Measurements from ENCODE around the gene GATB. TPM values are rescaled to one million over a fixed set of nuclear protein-coding genes. Genes with fewer than 3 reads are reported as not detected.

The GATB gene
- polyA plus RNA-seq, 1 donor (not counting 4 experiments of a cell fraction or from before 2014, with no cell fraction given): 31.0 TPM

DNA sequence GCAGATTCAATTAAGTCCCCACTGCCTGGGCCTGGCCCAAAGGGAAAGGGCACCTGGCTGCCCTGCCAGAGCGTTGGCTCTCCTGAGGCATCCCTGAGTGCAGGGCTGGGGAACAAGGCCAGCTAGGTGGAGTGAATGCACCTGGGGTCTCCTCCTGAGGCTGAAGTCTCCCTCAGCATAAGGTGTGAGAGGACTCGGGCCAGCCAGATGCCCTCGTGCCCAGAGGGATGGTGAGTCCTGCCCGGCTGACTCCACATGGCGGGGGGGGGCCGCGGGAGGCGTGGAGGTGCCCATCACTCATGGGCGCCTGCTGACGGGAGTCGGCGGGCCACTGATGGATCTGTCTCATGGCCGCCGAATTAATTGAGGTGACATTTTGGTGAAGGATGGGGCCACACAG lies 87.8 kb downstream of the GATB start:
- FAIRE-seq (no peak), DNase-seq (ENCODE audit: low read depth, low spot score) (no peak)
- H3K9ac ChIP-seq (ENCODE audit: control insufficient read depth, extremely low read depth, insufficient read depth, low read length): no peak overlapping the region
- H3K27ac ChIP-seq (ENCODE audit: control insufficient read depth, insufficient read depth, low read length): no peak overlapping the region
- H3K4me3 ChIP-seq (ENCODE audit: control insufficient read depth in 2 of 3, extremely low read depth in 1 of 3, insufficient read depth in 2 of 3, low read depth in 1 of 3, low read length in 3 of 3): no peak overlapping the region
- H3K9me3 ChIP-seq (ENCODE audit: control insufficient read depth, low read depth, low read length): no peaks in the 10 kb centered on the region
- no peak overlapping the region for H3K4me2 ChIP-seq (ENCODE audit: control insufficient read depth, extremely low read depth, insufficient read depth, low read depth, low read length)
- H4K20me1 ChIP-seq (ENCODE audit: control insufficient read depth, extremely low read depth, insufficient read depth, low read length): no peaks in the 10 kb centered on the region
- H3K4me1 ChIP-seq (ENCODE audit: control insufficient read depth, extremely low read depth, insufficient read depth, low read length): peaks cover 57% of the 10 kb centered on the region
- TF ChIP-seq, protein P1, sequence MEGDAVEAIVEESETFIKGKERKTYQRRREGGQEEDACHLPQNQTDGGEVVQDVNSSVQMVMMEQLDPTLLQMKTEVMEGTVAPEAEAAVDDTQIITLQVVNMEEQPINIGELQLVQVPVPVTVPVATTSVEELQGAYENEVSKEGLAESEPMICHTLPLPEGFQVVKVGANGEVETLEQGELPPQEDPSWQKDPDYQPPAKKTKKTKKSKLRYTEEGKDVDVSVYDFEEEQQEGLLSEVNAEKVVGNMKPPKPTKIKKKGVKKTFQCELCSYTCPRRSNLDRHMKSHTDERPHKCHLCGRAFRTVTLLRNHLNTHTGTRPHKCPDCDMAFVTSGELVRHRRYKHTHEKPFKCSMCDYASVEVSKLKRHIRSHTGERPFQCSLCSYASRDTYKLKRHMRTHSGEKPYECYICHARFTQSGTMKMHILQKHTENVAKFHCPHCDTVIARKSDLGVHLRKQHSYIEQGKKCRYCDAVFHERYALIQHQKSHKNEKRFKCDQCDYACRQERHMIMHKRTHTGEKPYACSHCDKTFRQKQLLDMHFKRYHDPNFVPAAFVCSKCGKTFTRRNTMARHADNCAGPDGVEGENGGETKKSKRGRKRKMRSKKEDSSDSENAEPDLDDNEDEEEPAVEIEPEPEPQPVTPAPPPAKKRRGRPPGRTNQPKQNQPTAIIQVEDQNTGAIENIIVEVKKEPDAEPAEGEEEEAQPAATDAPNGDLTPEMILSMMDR (optimal IDR thresholded peaks at IDR 0.05 in 1 of 3, IDR thresholded peaks at IDR 0.05 in 1 of 3, conservative IDR thresholded peaks at IDR 0.05 in 1 of 3; ENCODE audit: extremely low read depth in 1 of 3, insufficient read depth in 2 of 3, low read length in 3 of 3): no peak
- no peak for TF ChIP-seq EZH2 (IDR thresholded peaks at IDR 0.05; ENCODE audit: low read length)
- dilution Hi-C loops (cut with MboI; ENCODE audit: extremely low pct_ligation_motif_present, low sequenced_read_pairs): no loop called here
- H3K27me3 ChIP-seq (ENCODE audit: control insufficient read depth, extremely low read depth, insufficient read depth, low read length): no peaks in the 10 kb centered on the region
- no peak overlapping the region for H2AFZ ChIP-seq (ENCODE audit: control insufficient read depth, low read length)
- H3K9me1 ChIP-seq (ENCODE audit: control insufficient read depth, extremely low read depth, insufficient read depth, low read length): no peaks in the 10 kb centered on the region
- no peaks in the 10 kb centered on the region for H3K79me2 ChIP-seq (ENCODE audit: control insufficient read depth, insufficient read depth, low read length)
- H3K36me3 ChIP-seq (ENCODE audit: control insufficient read depth in 2 of 2, extremely low read depth in 1 of 2, insufficient read depth in 2 of 2, low read length in 2 of 2): peaks cover 4 to 5% of the 10 kb centered on the region in 2 experiments

DNA sequence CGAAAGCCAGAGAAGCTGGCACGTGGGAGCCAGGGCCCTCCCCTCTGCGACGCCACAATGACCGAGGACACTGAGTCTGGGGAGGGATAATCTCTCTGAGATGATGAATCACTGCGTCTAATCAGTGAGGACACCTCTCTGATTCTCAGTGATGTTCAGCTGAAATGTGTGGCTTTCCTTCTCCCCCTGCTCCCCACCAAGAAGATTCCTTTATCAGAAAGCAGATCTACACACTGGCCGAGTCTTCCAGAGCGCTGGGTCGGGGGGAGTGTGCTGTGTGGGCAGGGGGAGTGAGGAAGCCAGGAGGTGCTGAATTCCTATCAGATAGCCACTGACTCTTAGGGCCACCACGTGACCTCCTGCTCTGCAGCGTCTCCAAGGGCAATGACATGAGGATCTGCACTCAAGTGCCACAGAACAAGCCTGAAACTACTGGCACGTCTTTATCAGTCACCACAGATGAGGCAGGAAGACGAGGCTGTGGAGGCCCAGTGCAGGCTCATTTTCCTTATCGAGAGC lies 89.2 kb downstream of the GATB start:
- dilution Hi-C loops (cut with MboI; ENCODE audit: extremely low pct_ligation_motif_present, low sequenced_read_pairs): no loop called here
- no peak overlapping the region for H3K27ac ChIP-seq (ENCODE audit: control insufficient read depth, insufficient read depth, low read length)
- no peak overlapping the region for H2AFZ ChIP-seq (ENCODE audit: control insufficient read depth, low read length)
- FAIRE-seq (no peak), DNase-seq (ENCODE audit: low read depth, low spot score) (no peak)
- no peak overlapping the region for H3K9ac ChIP-seq (ENCODE audit: control insufficient read depth, extremely low read depth, insufficient read depth, low read length)
- H3K4me3 ChIP-seq (ENCODE audit: control insufficient read depth in 2 of 3, extremely low read depth in 1 of 3, insufficient read depth in 2 of 3, low read depth in 1 of 3, low read length in 3 of 3): no peak overlapping the region
- H3K9me1 ChIP-seq (ENCODE audit: control insufficient read depth, extremely low read depth, insufficient read depth, low read length): no peaks in the 10 kb centered on the region
- H3K4me1 ChIP-seq (ENCODE audit: control insufficient read depth, extremely low read depth, insufficient read depth, low read length): peaks cover 52% of the 10 kb centered on the region
- peaks cover 5% of the 10 kb centered on the region in 2 experiments for H3K36me3 ChIP-seq (ENCODE audit: control insufficient read depth in 2 of 2, extremely low read depth in 1 of 2, insufficient read depth in 2 of 2, low read length in 2 of 2)
- TF ChIP-seq, protein P1 (optimal IDR thresholded peaks at IDR 0.05 in 1 of 3, IDR thresholded peaks at IDR 0.05 in 1 of 3, conservative IDR thresholded peaks at IDR 0.05 in 1 of 3; ENCODE audit: extremely low read depth in 1 of 3, insufficient read depth in 2 of 3, low read length in 3 of 3): no peak
- TF ChIP-seq EZH2 (IDR thresholded peaks at IDR 0.05; ENCODE audit: low read length): no peak
- no peaks in the 10 kb centered on the region for H3K27me3 ChIP-seq (ENCODE audit: control insufficient read depth, extremely low read depth, insufficient read depth, low read length)
- H3K4me2 ChIP-seq (ENCODE audit: control insufficient read depth, extremely low read depth, insufficient read depth, low read depth, low read length): no peak overlapping the region
- H4K20me1 ChIP-seq (ENCODE audit: control insufficient read depth, extremely low read depth, insufficient read depth, low read length): no peaks in the 10 kb centered on the region
- no peaks in the 10 kb centered on the region for H3K79me2 ChIP-seq (ENCODE audit: control insufficient read depth, insufficient read depth, low read length)
- H3K9me3 ChIP-seq (ENCODE audit: control insufficient read depth, low read depth, low read length): no peaks in the 10 kb centered on the region

All from keratinocyte (primary cell).